H1 (cell line): ENCODE data around the gene SLC66A2. TPM values are rescaled to one million over a fixed set of nuclear protein-coding genes. Genes with fewer than 3 reads are reported as not detected.
A peak's percentile ranks its signal among the peaks of the same experiment; 100 is the strongest.

Experiments used
- BCL11A ChIP-seq, 2 experiments: IDR thresholded peaks; one replicate each; pipeline ENCODE4 v1.6.1; 2011; ENCODE audit warnings: low read depth in 2 of 2, low read length in 2 of 2, mild to moderate bottlenecking in 2 of 2
- BRCA1 ChIP-seq: IDR thresholded peaks from 2 replicates; pipeline ENCODE4 v1.6.1; 2012; ENCODE audit warnings: low read depth, low read length, improper control_type of control experiment
- CBX8 ChIP-seq: fragments of 300-800, 300-1000 bp; sonication (generic); IDR thresholded peaks from 2 replicates; pipeline ENCODE4 v1.7.1; 2016; ENCODE audit warnings: low read depth, low read length, borderline replicate concordance
- CEBPB ChIP-seq: IDR thresholded peaks from 2 replicates; pipeline ENCODE4 v1.6.1; 2012; ENCODE audit warnings: low read depth, low read length
- CHD1 ChIP-seq: IDR thresholded peaks from 2 replicates; pipeline ENCODE4 v1.6.1; 2012; ENCODE audit warnings: low read depth, low read length, improper control_type of control experiment
- CREB1 ChIP-seq: IDR thresholded peaks from 2 replicates; pipeline ENCODE4 v1.6.1; 2012; ENCODE audit warnings: inconsistent platforms
- CTBP2 ChIP-seq: IDR thresholded peaks from 2 replicates; pipeline ENCODE4 v1.7.0; 2011; ENCODE audit warnings: borderline replicate concordance, mild to moderate bottlenecking, moderate library complexity, mixed read lengths, low read length; ENCODE audit not compliant: insufficient read depth, insufficient read length
- EGR1 ChIP-seq: IDR thresholded peaks from 2 replicates; pipeline ENCODE4 v1.6.1; 2011; ENCODE audit warnings: low read depth, low read length, borderline replicate concordance
- FOSL1 ChIP-seq: IDR thresholded peaks from 2 replicates; pipeline ENCODE4 v1.6.1; 2011; ENCODE audit warnings: mild to moderate bottlenecking, low read depth, low read length, moderate library complexity; ENCODE audit not compliant: insufficient read depth
- HDAC2 ChIP-seq, 2 experiments: fragments of 300-600 bp in 1 of 2; sonication (generic) in 1 of 2; IDR thresholded peaks; 2 replicates each; pipeline ENCODE4 v1.6.1; 2011 to 2012; ENCODE audit warnings: low read depth in 2 of 2, low read length in 2 of 2, mild to moderate bottlenecking in 2 of 2, moderate library complexity in 2 of 2, borderline replicate concordance in 1 of 2, inconsistent platforms in 1 of 2
- HDAC6 ChIP-seq: IDR thresholded peaks from one replicate; pipeline ENCODE4 v1.7.1; 2012; ENCODE audit warnings: low read depth, mild to moderate bottlenecking, inconsistent platforms, low read length, moderate library complexity
- KDM1A ChIP-seq: fragments of 200-600, 300-600 bp; sonication (generic); IDR thresholded peaks from 2 replicates; pipeline ENCODE4 v1.7.1; 2016; ENCODE audit warnings: mild to moderate bottlenecking, low read length, borderline replicate concordance
- KDM4A ChIP-seq: IDR thresholded peaks from one replicate; pipeline ENCODE4 v1.7.1; 2012; ENCODE audit warnings: low read depth, mild to moderate bottlenecking, moderate library complexity, low read length, inconsistent platforms; ENCODE audit not compliant: severe bottlenecking
- POLR2AphosphoS5 ChIP-seq: IDR thresholded peaks from 2 replicates; pipeline ENCODE4 v1.6.1; 2011; ENCODE audit warnings: low read depth, low read length
- RAD21 ChIP-seq, 2 experiments: IDR thresholded peaks in 1 of 2; conservative IDR thresholded peaks in 1 of 2; 2 replicates each; pipeline ENCODE4 v1.6.1; 2011; ENCODE audit warnings: low read depth in 2 of 2, low read length in 2 of 2, improper control_type of control experiment in 1 of 2, inconsistent platforms in 1 of 2, mild to moderate bottlenecking in 1 of 2, moderate library complexity in 1 of 2
- RBBP5 ChIP-seq: IDR thresholded peaks from 2 replicates; pipeline ENCODE4 v1.7.1; 2012; ENCODE audit warnings: low read depth, mild to moderate bottlenecking, inconsistent platforms, low read length, moderate library complexity, borderline replicate concordance
- SAP30 ChIP-seq: fragments of 300-600 bp; sonication (generic); IDR thresholded peaks from 2 replicates; pipeline ENCODE4 v1.7.1; 2012; ENCODE audit warnings: low read length, moderate library complexity, mild to moderate bottlenecking, inconsistent platforms; ENCODE audit not compliant: insufficient read depth, insufficient replicate concordance
- SIX5 ChIP-seq: IDR thresholded peaks from 2 replicates; pipeline ENCODE4 v1.6.1; 2011; ENCODE audit warnings: mild to moderate bottlenecking, low read depth, low read length
- SUZ12 ChIP-seq: fragments of 200-600 bp; sonication (generic); IDR thresholded peaks from 2 replicates; pipeline ENCODE4 v1.6.1; 2012; ENCODE audit warnings: mild to moderate bottlenecking, inconsistent platforms, low read length, moderate library complexity, mixed read lengths
- TAF1 ChIP-seq: IDR thresholded peaks from 2 replicates; pipeline ENCODE4 v1.6.1; 2011; ENCODE audit warnings: mild to moderate bottlenecking, low read depth, low read length
- TBP ChIP-seq: IDR thresholded peaks from 2 replicates; pipeline ENCODE4 v1.6.1; 2011; ENCODE audit warnings: low read depth, low read length, improper control_type of control experiment
- TEAD4 ChIP-seq: IDR thresholded peaks from 2 replicates; pipeline ENCODE4 v1.6.1; 2012; ENCODE audit warnings: low read depth, low read length, inconsistent platforms, mixed read lengths
- YY1 ChIP-seq: IDR thresholded peaks from 2 replicates; pipeline ENCODE4 v1.6.1; 2011; ENCODE audit warnings: low read depth, mild to moderate bottlenecking, low read length
- ZNF274 ChIP-seq: IDR thresholded peaks from 2 replicates; pipeline ENCODE4 v1.7.0; 2012; ENCODE audit warnings: low read length, borderline replicate concordance; ENCODE audit errors: extremely low read depth
- polyA plus RNA-seq, 7 experiments: library from polyadenylated mRNA; depleted of rRNA in 3 of 7; stranded (reverse) in 5 of 7; unstranded in 2 of 7; fragments of >200 nt in 5 of 7; fragments of 200-250 nt in 2 of 7; gene quantifications; 1 replicate in 5 of 7; 2 replicates in 1 of 7; 4 replicates in 1 of 7; pipeline versions ENCODE4 v1.2.1 to v1.2.3, GENCODE V29; 2011 to 2013; ENCODE audit warnings: missing spikeins in 2 of 7, mixed read lengths in 2 of 7
- total RNA-seq: library from RNA; stranded (reverse); fragmentation: NEBNext Ultra II Directional; extraction: Animal tissue kit (Norgen Biotek cat#: 25700); gene quantifications from 2 replicates; pipeline ENCODE4 v1.2.1, GENCODE V29; 2021

Gene SLC66A2
- total and polyA plus RNA-seq, 2 of the 8 experiments (the other 6 are each of a cell fraction or from before 2014, with no cell fraction given), result 15.0 to 18.9 TPM

DNA sequence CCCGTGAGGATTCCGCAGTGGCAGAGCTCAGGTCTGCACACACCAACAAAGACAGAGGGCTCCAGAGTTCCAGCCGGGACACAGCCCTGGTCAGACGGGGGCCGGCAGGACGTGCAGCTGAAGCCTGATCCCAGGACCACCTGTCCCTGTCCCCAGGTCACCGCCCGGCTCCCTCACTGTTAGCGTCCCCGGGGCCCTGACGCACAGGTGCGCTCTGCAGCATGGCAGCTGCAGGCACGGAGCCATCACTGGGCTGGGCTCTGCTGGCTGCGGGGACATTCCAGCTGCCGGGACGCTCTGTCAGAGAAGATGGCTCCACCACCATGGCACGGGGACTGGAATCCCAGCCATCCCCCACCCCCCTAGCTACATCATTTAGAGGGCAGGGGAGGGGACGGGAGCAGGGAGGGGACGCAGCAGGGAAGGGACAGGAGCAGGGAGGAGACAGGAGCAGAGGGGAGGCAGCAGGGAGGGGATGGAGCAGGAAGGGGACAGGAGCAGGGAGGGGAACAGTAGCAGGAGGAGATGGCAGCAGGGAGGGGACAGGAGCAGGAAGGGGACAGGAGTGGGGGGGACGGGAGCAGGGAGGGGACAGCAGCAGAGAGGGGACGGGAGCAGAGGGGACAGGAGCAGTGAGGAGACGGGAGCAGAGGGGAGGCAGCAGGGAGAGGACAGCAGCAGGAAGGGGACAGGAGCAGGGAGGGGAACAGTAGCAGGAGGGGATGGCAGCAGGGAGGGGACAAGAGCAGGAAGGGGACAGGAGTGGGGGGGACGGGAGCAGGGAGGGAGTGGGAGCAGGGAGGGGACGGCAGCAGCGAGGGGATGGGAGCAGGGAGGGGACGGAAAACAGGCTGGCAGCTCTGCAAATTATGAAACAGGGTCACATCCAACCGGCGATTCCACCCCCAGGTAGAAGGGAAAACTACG is 39.8 kb downstream of the SLC66A2 start (continued):
- TF ChIP-seq CTBP2 (no peak), KDM1A (no peak), CREB1 (no peak), HDAC6 (no peak), SAP30 (no peak), HDAC2 (IDR thresholded peaks at IDR 0.05; ENCODE audit: borderline replicate concordance in 1 of 2, low read depth in 2 of 2, low read length in 2 of 2) (no peak), TEAD4 (peak; percentile 70), RAD21 (IDR thresholded peaks at IDR 0.05 in 1 of 2, conservative IDR thresholded peaks at IDR 0.05 in 1 of 2; ENCODE audit: low read depth in 2 of 2, low read length in 2 of 2) (no peak), TAF1 (no peak), POLR2AphosphoS5 (no peak), SIX5 (no peak), ZNF274 (no peak), SUZ12 (0 out of 2 replicates have a peak, but pooled peaks have one; percentile 30), YY1 (0 out of 2 replicates have a peak, but pooled peaks have one; percentile 51), FOSL1 (no peak), BCL11A (IDR thresholded peaks at IDR 0.05; ENCODE audit: low read depth in 2 of 2, low read length in 2 of 2) (no peak), CBX8 (no peak), CEBPB (no peak), BRCA1 (no peak), TBP (no peak), RBBP5 (peak; percentile 13; the same call in 1 of the 2 replicates), KDM4A (peak; percentile 20), EGR1 (no peak), CHD1 (no peak)
